OCI-M2 (cell line): ENCODE measurements around the gene ZRANB3.

ENCODE experiments used
- DNase-seq: peaks from one replicate; lab custom pipeline; 2025; ENCODE audit not compliant: unreplicated experiment; lab: John Stamatoyannopoulos, UW

ZRANB3 gene

DNA sequence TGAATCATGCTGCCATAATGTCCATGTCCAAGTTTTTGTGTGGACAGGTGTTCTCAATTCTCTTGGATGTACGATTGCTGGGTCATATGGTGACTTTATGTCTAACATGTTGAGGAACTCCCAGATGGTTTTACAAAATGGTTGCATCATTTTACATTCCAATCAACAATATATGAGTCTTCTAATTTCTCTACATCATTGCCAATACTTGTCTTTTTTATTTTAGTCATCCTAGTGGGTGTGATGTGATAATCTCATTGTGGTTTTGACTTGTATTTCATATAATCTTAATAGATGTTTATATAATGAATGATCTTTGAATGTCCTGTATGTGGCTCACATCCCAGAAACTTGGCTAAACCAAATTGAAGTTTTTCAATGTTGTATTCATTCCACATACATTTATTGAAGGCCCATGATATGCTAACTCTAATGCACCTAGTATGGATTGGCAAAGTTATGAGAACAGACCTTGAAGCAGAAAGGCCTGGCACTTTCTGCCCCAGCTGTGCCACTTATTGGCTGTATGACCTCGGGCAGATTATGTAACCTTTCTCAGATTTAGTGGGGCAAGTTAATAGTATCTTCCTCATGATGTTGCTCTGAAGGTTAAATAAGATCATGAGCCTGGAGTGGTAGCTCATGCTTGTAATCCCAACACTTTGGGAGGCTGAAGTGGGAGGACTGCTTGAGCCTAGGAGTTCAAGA, 273.5 kb downstream of the ZRANB3 start:
- no peak for DNase-seq

GRCh38 chr2:135256531-135257260, 274.3 kb downstream of the ZRANB3 start:
- no peak for DNase-seq

DNA sequence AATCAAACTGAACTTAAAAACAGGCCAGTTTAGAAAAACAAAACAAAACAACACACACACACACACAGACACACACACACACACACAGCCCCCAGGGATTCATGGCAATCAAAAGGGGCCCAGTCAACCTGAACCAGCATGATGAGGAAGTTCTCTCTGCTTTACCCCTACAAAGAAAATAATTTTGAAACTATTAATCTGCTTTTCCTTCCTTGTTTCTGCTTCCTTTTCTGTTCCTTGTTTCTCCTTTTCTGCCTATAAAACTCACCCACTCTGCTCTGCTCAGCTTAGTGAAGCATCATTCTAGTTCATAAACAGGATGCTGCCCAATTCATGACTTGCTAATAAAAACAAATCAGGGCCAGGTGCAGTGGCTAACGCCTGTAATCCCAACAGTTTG, 275.8 kb downstream of the ZRANB3 start:
- DNase-seq: no peak

DNA sequence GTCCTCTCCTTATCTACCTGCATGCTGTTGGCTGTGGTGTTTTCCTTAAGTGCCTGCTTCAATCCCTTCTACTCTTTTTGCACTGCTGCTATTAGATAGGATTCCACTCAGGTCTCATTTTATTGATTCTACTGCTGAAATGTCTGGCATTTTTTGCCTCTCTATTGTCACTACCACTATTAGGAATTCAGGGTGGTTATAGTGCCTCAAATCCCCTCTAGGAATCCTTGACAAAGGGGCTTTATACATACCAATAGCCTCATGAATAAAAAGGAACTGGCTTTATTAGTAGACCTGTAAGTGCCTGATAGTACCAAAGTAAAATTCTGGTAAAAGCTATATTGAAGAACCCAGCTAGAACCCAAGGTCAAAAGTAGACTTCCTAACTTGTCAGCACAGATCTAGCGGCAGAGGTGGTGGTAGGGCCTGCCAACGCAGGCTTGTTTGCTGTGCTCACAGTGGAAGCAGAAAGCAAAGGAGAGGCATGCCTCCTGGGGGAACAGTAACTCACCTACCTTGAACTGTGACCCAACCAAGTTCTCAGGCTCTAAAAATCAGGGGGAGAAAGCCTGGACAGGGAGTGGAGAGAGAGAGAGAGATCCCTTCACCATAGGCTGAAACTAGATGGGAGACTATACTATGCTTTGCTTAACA, 278.1 kb downstream of the ZRANB3 start:
- DNase-seq: no peak

GRCh38 chr2:135248611-135249010, 282.4 kb downstream of the ZRANB3 start:
- DNase-seq: no peak

DNA sequence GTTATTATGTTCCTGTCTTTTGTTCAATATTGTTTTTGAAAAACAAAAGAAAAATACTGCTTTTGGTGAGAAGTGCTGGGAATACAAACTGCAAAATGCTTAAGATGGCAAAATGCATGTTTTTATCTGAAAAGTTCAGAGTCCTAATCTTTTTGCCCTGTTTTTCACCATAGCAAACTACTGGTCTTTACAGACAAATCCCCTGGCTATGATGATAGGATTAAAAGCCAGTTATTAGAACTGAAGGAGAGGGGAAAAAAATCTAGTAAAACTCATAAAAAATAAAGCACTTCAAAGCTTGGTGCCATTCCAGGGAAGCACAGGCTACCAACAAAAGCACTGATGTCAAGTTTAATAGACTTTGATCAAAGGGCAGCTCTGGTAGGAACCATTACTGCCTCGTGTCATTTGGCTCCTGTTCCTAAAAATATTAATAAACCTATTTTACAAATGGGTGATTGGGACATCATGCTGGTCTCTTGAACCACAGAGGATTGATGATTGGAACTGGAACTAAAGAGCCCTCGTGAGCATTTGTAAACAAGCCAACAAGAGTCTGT, 284.2 kb downstream of the ZRANB3 start:
- no peak for DNase-seq

DNA sequence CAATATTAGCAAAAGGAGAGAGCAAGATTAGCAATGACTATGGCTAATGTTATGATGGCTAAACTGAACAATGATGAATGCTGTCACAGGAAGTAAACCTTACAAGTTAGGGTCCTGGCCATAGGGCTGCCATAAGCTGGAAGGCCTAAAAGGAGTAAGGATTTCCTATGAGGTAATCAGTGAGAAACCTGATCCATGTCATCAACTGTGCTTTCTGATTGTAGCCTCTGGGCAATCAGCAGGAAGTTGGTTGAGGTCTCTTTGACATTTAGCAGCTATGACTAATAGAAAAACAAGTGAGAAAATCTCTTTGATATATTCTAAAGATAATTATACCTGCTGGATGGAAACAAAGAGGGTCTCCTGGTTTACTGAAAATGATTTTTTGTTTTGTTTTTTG, 285.9 kb downstream of the ZRANB3 start:
- DNase-seq: peak; percentile 9

- no peak for DNase-seq
Observed at GRCh38 chr2:135238651-135239050, 292.4 kb downstream of the ZRANB3 start.

DNA sequence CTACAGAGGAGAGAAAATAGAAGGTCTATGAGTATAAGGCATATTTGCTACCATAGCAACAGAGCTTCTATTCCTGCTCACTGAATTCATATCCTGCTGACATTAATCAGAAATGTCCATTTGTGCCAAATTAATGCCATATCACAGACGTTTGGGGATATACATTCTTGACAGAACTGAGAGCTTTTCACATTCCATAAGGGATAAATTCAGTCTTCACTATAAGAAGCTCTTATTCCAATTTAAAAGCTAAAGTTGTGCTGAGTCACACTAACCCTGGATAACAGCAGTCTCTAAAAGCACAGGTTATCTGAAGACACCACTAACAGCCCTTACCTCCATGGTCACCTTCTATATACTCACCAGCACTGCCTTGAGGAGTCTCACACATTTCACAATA, 300.9 kb downstream of the ZRANB3 start:
- no peak for DNase-seq

- DNase-seq: no peak
Observed at GRCh38 chr2:135227386-135227785, 303.6 kb downstream of the ZRANB3 start.

DNA sequence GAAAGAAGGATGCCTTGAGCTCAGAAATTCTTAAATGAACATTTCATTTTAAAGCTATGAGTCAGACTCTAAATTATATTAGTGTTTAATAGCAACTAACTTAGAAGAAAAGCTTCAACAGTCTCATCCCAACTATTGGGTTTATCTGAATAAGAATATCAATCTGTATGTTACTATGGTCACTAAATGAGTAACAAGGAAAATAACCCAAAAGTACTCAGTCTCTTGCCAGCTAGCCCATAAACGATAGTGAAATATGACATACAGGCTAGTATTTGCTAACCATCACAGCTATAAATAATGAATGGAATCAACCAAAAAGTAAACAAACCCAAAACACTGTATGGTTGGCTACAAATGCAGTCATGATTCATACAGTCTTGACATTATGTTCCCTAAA, 304.1 kb downstream of the ZRANB3 start:
- no peak for DNase-seq

DNA sequence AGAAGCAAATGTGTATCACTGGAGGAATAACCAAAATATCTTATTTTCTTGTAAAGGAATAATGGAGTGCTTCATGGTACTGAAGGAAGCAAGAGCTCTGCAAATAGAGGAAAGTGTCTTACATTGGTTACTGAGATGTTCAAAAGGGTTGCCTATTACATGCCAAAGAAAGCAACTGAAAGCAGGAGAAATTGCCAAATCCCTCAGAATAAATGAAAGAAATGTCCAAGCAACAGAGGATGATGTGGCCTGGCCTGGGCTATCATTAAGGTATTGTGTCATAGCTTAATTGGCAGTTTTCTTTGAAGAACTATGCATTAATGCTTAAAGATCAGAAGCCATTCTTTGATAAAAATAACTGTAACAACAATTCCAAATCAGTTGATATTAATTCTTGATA, 305.2 kb downstream of the ZRANB3 start:
- no peak for DNase-seq

DNA sequence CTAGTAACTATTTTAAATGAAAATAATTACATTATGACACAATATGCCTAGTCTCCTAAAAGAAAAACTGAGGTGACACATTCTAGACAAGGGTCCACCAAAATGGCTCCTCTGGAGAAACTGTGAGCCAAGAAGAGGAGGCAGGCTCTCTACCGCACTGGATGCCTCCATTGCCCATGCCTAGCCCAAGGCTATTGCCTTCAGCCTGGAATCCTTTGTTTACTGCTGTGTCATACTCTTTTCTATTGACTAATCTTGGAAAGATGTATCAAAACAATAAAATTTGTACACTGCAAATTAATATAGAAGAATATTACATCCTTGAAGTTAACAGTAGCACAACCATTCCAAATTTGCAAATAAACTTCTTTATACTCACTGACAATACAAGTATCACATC, 311.8 kb downstream of the ZRANB3 start:
- no peak for DNase-seq

GRCh38 chr2:135218426-135218825, 312.6 kb downstream of the ZRANB3 start:
- DNase-seq: no peak

- DNase-seq: no peak
Observed at GRCh38 chr2:135212757-135213156, 318.3 kb downstream of the ZRANB3 start.

DNA sequence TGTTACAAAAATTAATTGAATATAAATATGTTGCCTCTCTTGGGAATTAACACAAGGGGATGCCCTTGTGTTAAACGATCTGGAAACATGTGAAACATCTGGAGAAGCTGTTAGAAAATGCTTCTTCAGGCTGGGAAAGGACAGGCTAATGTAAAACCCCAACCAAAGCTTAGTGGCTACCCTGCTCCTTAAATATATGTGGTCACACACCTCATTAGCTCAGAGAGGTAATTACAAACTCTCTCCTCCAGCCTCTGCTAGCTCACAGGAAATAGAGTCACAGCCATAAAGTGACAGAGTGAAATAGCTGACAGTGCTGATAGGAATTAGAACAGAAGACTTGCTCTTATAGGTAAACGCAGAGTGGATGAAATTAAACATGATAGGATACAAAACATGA, 323.0 kb downstream of the ZRANB3 start:
- DNase-seq: no peak

DNA sequence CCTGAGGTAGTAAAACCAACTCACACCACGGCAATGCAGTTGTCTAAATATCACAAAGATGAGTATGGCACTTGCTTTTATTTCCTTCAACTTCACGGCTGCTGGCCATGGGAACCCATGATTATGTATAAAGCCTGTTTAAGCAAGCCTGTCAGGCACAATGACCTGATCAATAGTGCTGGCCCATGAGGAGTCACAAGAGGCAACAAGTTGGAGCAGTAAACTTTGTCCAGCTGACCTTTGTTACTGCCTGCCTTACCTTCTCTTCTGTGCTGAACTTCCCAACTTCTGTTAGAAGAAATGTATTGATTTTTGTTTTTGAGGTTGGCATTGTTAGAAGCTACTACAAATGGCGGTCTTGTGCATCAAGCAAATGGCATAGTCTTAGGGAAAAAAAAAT, 327.1 kb downstream of the ZRANB3 start:
- no peak for DNase-seq

GRCh38 chr2:135202751-135203150, 328.3 kb downstream of the ZRANB3 start:
- no peak for DNase-seq

DNA sequence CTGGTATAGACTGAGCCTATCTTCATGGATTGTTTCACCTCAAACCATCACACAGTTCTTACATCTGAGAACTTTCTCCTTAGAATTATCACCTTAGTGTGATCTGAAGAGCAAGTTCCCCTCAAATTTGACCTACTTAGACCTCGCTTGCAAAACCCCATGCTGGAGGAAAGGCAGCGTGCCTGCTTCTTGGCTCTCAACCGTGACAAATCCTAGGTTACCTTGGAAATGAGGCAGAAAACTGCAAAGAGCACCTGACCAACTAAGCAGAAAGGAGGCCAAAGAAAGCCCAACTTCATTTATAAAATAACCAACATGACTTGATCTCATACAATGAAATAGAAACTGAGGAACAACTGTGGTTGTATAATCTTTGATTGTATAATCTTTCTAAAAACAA, 332.5 kb downstream of the ZRANB3 start:
- no peak for DNase-seq

DNA sequence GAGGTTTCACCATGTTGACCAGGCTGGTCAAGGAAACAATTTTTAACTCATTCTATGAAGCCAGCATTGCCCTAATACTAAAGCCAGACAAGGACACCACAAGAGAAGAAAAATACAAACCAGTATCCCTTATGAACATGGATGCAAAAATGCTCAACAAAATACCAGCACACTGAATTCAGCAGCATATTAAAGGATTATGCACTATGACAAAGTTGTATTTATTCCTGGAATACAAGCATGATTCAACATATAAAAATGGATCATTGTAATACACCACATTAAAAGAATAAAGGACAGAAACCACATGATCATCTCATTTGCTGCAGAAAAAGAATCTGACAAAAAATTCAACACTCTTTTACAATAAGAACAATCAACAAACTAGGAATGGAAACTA, 340.2 kb downstream of the ZRANB3 start:
- DNase-seq: no peak

DNA sequence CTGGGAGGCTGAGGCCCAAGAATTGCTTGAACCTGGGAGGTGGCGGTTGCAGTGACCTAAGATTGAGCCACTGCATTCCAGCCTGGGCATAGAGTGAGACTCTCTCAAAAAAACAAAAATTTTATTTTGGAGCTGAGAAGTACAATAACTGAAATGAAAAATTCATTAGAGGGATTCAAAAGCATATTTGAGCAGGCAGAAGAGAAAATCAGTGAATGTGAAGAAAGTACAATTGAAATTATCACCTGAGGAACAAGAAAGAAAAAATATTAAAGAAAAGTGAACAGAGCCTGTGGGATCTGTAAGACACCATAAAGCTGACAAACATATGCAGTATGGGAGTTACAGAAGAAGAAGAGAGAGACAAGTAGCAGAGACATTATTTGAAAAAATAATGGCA, 341.9 kb downstream of the ZRANB3 start:
- no peak for DNase-seq

GRCh38 chr2:135187270-135187669, 343.7 kb downstream of the ZRANB3 start:
- DNase-seq: no peak
